ENCODE measurements around the gene NT5DC3.

The NT5DC3 gene

GRCh38 chr12:103875666-103876065 is 34.6 kb upstream of the NT5DC3 start:
- no peak overlapping the region for H3K4me3 ChIP-seq (ENCODE audit: low read length)
- H3K27ac ChIP-seq (ENCODE audit: low read length) = no peak overlapping the region
- no peaks in the 10 kb centered on the region for H4K20me1 ChIP-seq (ENCODE audit: insufficient read depth, low read length)
- DNase-seq = no peak
- H3F3A ChIP-seq (ENCODE audit: insufficient read depth, low read length) = peaks cover under 1% of the 10 kb centered on the region; the same call in 1 of the 2 replicates
- H3K79me2 ChIP-seq (ENCODE audit: low read length) = no peaks in the 10 kb centered on the region
- H2AFZ ChIP-seq (ENCODE audit: low read length) = no peak overlapping the region
- H3K36me3 ChIP-seq (replicated peaks; ENCODE audit: insufficient read depth, low read length) = no peaks in the 10 kb centered on the region
- no peaks in the 10 kb centered on the region for H3K9me3 ChIP-seq (replicated peaks; ENCODE audit: insufficient read depth, low read length)
- no peak overlapping the region for H3K4me2 ChIP-seq (ENCODE audit: low read depth, low read length)
- H3K9ac ChIP-seq (ENCODE audit: low read length) = no peak overlapping the region
- no peaks in the 10 kb centered on the region for H3K27me3 ChIP-seq (replicated peaks; ENCODE audit: insufficient read depth, low read length)
- H3K9me2 ChIP-seq (replicated peaks; ENCODE audit: insufficient read depth, low read length) = no peaks in the 10 kb centered on the region
- TF ChIP-seq EZH2phosphoT487 (IDR thresholded peaks at IDR 0.05; ENCODE audit: low read length) (no peak), EZH2 (optimal IDR thresholded peaks at IDR 0.05; ENCODE audit: low read depth, low read length) (no peak), CTCF (IDR thresholded peaks at IDR 0.05; ENCODE audit: low read length) (no peak)
- H3K4me1 ChIP-seq (ENCODE audit: low read length) = peaks cover 27% of the 10 kb centered on the region

DNA sequence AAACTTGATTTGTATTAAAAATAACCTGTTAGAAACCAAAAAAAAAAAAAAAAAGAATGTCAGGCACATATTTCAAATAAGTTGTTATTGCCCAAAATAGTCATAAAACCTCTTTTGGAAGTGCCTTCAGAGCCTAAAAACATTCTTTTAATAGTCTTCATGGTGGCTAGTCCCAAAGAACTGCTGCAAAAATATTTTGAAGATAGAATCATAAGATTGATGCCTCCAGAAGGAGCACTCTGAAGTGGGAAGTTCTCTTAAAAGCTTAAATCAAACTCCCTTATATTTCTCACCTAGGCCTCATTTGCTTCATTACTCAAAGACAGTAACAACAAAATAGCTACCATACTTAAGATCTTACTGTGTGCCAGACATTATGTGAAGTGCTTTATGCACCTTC is 27.2 kb upstream of the NT5DC3 start:
- no peaks in the 10 kb centered on the region for H3K4me1 ChIP-seq (ENCODE audit: low read length)
- no peaks in the 10 kb centered on the region for H3F3A ChIP-seq (ENCODE audit: insufficient read depth, low read length)
- no peaks in the 10 kb centered on the region for H4K20me1 ChIP-seq (ENCODE audit: insufficient read depth, low read length)
- no peaks in the 10 kb centered on the region for H3K36me3 ChIP-seq (replicated peaks; ENCODE audit: insufficient read depth, low read length)
- no peaks in the 10 kb centered on the region for H3K9me3 ChIP-seq (replicated peaks; ENCODE audit: insufficient read depth, low read length)
- H3K9ac ChIP-seq (ENCODE audit: low read length) = no peak overlapping the region
- no peak overlapping the region for H3K4me2 ChIP-seq (ENCODE audit: low read depth, low read length)
- no peak overlapping the region for H3K27ac ChIP-seq (ENCODE audit: low read length)
- H3K79me2 ChIP-seq (ENCODE audit: low read length) = no peaks in the 10 kb centered on the region
- DNase-seq = no peak
- no peaks in the 10 kb centered on the region for H3K27me3 ChIP-seq (replicated peaks; ENCODE audit: insufficient read depth, low read length)
- no peaks in the 10 kb centered on the region for H3K9me2 ChIP-seq (replicated peaks; ENCODE audit: insufficient read depth, low read length)
- no peak overlapping the region for H2AFZ ChIP-seq (ENCODE audit: low read length)
- TF ChIP-seq EZH2 (optimal IDR thresholded peaks at IDR 0.05; ENCODE audit: low read depth, low read length) (no peak), EZH2phosphoT487 (IDR thresholded peaks at IDR 0.05; ENCODE audit: low read length) (no peak), CTCF (IDR thresholded peaks at IDR 0.05; ENCODE audit: low read length) (no peak)
- H3K4me3 ChIP-seq (ENCODE audit: low read length) = no peak overlapping the region

GRCh38 chr12:103865151-103865730 is 24.2 kb upstream of the NT5DC3 start:
- H3K9me3 ChIP-seq (replicated peaks; ENCODE audit: insufficient read depth, low read length) = no peaks in the 10 kb centered on the region
- no peak overlapping the region for H2AFZ ChIP-seq (ENCODE audit: low read length)
- H3F3A ChIP-seq (ENCODE audit: insufficient read depth, low read length) = no peaks in the 10 kb centered on the region
- no peak overlapping the region for H3K9ac ChIP-seq (ENCODE audit: low read length)
- no peaks in the 10 kb centered on the region for H3K4me1 ChIP-seq (ENCODE audit: low read length)
- H3K79me2 ChIP-seq (ENCODE audit: low read length) = no peaks in the 10 kb centered on the region
- H3K4me2 ChIP-seq (ENCODE audit: low read depth, low read length) = no peak overlapping the region
- no peaks in the 10 kb centered on the region for H3K36me3 ChIP-seq (replicated peaks; ENCODE audit: insufficient read depth, low read length)
- H3K4me3 ChIP-seq (ENCODE audit: low read length) = no peak overlapping the region
- H3K27me3 ChIP-seq (replicated peaks; ENCODE audit: insufficient read depth, low read length) = no peaks in the 10 kb centered on the region
- H4K20me1 ChIP-seq (ENCODE audit: insufficient read depth, low read length) = no peaks in the 10 kb centered on the region
- H3K27ac ChIP-seq (ENCODE audit: low read length) = no peak overlapping the region
- H3K9me2 ChIP-seq (replicated peaks; ENCODE audit: insufficient read depth, low read length) = no peaks in the 10 kb centered on the region
- no peak for TF ChIP-seq EZH2 (optimal IDR thresholded peaks at IDR 0.05; ENCODE audit: low read depth, low read length)
- TF ChIP-seq EZH2phosphoT487 (IDR thresholded peaks at IDR 0.05; ENCODE audit: low read length) = no peak
- no peak for TF ChIP-seq CTCF (IDR thresholded peaks at IDR 0.05; ENCODE audit: low read length)
- no peak for DNase-seq

Measured in MM.1S (cell line).